Umbilical cord (tissue), 2 donors: ENCODE measurements around the gene CIPC. TPM values are rescaled to one million over a fixed set of nuclear protein-coding genes. Genes with fewer than 3 reads are reported as not detected.

ENCODE experiments used
- DNase-seq: peaks from one replicate; pipeline ENCODE4 v3.0.0-alpha.2; 2015; ENCODE audit warnings: low spot score
- total RNA-seq: library from RNA; depleted of rRNA; stranded (reverse); fragments of >200 nt; gene quantifications from one replicate; pipeline ENCODE4 v1.2.3, GENCODE V29; 2014; ENCODE audit warnings: low replicate concordance; ENCODE audit not compliant: insufficient read depth

The CIPC gene
- total RNA-seq, 1 donor from 2014 or later = 17.6 TPM

DNA sequence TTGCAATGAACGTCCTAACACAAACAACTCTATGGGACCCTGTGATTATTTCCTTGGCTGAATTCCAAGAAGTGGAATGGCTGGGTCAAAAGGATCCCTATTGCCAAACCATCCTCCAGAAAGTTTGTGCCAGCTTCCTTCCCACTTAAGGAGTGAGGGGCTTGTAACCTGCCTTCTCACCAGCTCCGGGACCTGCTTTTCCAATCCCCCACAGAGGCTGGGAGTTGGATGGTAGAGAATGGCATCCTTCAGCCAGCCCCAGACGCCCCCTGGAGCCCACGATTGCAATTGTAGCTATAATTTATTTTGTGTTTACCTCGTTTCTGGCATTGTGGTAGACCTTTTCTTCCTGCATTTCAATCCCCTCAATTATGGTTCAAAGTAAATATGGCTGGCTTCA is 53.2 kb downstream of the CIPC start:
- no peak for DNase-seq

- DNase-seq = no peak
These were observed 54.0 kb downstream of the CIPC start for GRCh38 chr14:77151918-77152588.

- no peak for DNase-seq
These were observed 55.7 kb downstream of the CIPC start for GRCh38 chr14:77153802-77154201.

GRCh38 chr14:77154421-77154820 is 56.4 kb downstream of the CIPC start:
- DNase-seq = no peak

DNA sequence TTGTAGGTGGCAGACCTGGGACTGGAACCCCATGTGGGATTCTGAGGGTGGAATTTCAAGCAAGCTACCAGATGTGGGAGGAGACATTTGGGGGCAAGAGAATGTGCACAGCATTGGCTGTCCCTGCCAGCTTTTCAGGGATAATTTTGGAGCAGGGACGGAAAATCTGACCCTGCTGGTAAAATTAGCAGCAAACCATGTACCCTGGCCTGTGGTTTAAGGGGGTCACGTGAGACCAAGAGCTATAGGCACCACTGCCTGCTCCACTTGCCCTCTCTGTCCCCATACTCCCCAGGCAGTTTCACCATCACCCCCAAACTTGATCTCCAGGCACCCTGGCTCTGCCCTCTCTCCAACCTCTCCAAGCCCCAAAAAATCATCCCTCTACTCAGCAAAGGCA is 57.0 kb downstream of the CIPC start:
- DNase-seq = no peak

DNA sequence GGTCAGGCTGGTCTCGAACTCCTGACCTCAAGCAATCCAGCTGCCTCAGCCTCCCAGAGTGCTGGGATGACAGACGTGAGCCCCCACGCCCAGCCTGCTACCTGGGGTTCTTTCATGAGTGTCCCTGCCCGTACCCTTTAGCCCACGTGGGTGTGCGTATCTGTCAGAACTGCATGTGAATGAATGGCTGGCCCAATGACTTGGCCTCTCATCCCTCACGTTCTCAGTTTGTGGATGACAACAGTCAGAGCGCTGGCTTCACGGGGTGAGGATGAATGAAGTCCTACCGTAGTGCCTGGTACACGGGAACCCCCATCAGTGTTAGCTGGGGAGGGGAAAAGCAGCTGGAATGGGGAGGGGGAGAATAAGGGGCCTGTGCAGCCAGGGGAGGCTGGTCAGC is 59.7 kb downstream of the CIPC start:
- DNase-seq = no peak

DNA sequence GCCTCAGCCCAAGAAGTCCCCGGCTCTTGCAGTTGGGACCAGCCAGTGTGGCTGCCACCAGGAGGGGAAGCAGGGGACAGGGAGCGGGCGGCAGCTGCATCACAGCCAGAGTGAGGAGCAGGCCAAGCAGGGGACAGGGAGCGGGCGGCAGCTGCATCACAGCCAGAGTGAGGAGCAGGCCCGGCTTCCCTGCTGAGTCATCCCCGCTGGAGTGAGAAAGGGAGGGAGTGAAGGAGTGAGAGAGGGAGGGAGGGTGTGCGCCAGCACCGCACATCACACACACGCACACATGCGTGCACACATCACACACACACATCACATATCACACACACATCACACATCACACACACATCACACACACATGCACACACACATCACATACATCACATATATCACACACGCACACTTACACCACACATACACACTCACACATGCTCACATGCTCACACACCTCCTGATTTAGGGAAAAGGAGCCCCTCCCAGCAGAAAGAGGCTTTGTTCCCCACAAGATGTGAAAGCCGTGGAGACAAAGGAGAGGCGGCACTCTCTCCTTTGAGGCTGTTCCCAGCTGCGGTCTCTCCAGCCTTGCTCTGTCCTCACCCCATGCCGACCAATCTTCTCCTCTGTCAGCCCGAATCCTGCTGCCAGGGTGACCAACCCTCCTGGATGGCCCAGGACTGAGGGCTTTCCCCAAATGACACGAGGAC is 60.3 kb downstream of the CIPC start:
- peak; percentile 66 for DNase-seq

DNA sequence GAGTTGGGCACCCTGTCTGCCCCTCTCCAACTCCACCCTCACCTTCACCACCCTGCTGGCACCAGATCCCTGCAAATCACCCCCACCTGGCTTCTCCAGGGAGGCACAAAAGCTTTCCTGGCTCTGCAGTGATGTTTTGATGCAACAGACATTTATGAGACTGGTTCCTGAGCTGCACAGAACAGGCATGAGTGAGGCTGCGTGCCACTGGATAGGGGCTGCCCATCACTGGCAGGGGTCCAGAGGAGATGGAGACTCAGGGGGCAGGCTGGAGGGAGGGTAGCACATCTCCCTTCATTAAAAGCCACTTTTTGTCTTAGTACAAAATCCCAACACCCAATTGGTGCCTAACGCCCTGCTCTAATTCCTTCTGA is 60.8 kb downstream of the CIPC start:
- DNase-seq = no peak

DNA sequence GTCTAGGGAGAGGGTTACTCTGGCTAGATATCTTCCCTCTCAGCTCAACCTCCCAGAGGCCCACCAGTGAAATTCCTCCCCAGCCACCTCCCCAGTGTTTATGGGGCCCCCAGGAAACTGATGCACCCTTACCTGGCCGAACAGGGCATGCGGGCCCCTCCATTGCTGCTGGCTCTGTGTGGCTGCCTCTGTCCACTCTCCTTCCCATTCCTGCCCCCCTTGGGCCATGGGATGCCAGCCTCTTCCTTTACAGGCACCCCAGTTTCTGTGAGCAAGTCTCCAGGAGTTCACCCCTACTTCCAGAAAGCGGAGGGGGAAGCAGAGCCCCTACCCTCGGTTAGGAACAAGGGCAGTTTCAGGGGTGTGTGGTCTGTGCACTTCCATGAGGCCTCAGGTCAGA is 63.0 kb downstream of the CIPC start:
- DNase-seq = no peak

Other genes with a start within 250 kb of the CIPC start
- 40.0 TPM for gene IRF2BPL, start 69.5 kb upstream of the CIPC start, total RNA-seq
- gene ZDHHC22, start 43.5 kb downstream of the CIPC start, total RNA-seq = 0.24 TPM
- gene TMEM63C, start 83.5 kb downstream of the CIPC start, total RNA-seq = 3.4 TPM
- gene NGB, start 172.9 kb downstream of the CIPC start, total RNA-seq = not detected
- 16.1 TPM for gene POMT2, start 222.6 kb downstream of the CIPC start, total RNA-seq
- 20.5 TPM for gene GSTZ1, start 222.8 kb downstream of the CIPC start, total RNA-seq